Measurements from ENCODE around the gene C19orf12.
"Not testable (repeated sequence)": the region's sequence is repeated elsewhere in the genome, so short reads cannot be mapped to it uniquely, and the experiment has no call there.

- TF ChIP-seq TARDBP (IDR thresholded peaks at IDR 0.05); FOXK2 (IDR thresholded peaks at IDR 0.05); BHLHE40 (IDR thresholded peaks at IDR 0.05; ENCODE audit: borderline replicate concordance); L3MBTL2 (conservative IDR thresholded peaks at IDR 0.05); FOXM1 (IDR thresholded peaks at IDR 0.05; ENCODE audit: borderline replicate concordance); SP1 (IDR thresholded peaks at IDR 0.05); ZNF384 (IDR thresholded peaks at IDR 0.05); PKNOX1 (IDR thresholded peaks at IDR 0.05); FOXA1 (IDR thresholded peaks at IDR 0.05); ARNT (IDR thresholded peaks at IDR 0.05); LEF1 (IDR thresholded peaks at IDR 0.05; ENCODE audit: borderline replicate concordance); SUZ12 (IDR thresholded peaks at IDR 0.05); ELF4 (IDR thresholded peaks at IDR 0.05); NFRKB (IDR thresholded peaks at IDR 0.05): not testable (repeated sequence)
These were observed 44.1 kb downstream of the C19orf12 start for GRCh38 chr19:29671026-29671392.
